ENCODE results near the gene PRKD2.

PRKD2 gene

GRCh38 chr19:46678110-46678732, 38.7 kb downstream of the PRKD2 start:
- Histone ChIP-seq H3K27ac (no peak overlapping the region), H3K4me3 (no peak overlapping the region)
- TF ChIP-seq CTCF (IDR thresholded peaks at IDR 0.05) = no peak
- no peak for DNase-seq (ENCODE audit: low spot score)

DNA sequence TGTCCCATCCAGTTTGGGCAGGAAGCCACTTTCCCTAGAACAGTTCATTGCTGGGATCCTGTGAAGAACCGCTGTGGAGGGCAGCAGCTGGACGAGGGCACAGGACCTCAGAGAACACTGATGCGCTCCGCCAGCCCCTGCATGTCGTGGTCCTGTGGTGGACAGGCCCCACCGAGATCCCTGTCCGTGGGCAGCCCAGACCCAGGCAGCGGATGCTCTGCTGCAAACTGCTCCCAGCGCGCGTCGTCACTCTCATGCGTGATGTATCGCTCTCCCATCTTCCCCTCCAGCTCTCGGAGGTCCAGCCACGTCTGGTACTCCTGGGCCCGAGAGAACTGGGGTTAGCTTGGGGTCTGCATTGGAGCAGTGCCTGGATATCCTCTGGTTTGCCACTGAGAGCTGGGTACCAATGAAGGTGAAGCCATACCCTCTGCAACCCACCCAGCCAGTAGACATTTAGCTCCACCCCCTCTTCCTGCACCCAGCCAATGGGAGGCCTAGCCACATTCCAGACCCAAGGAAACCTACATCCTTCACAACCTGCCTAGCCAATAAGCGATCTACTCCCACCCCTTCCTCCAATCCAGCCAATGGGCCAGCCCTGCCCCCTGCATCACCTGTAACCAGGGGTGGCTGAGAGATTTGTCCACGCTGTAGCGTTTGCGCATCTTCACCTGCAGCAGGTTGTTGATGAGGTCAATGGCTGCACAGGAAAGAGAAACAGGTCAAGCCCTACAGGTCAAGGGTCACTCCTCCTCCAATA, 42.3 kb downstream of the PRKD2 start:
- TF ChIP-seq CTCF (IDR thresholded peaks at IDR 0.05) = no peak

GRCh38 chr19:46670813-46671212, 46.1 kb downstream of the PRKD2 start:
- DNase-seq (ENCODE audit: low spot score) = no peak
- no peak for TF ChIP-seq CTCF (IDR thresholded peaks at IDR 0.05)
- Histone ChIP-seq H3K4me3 (no peak overlapping the region), H3K27ac (no peak overlapping the region)

More for the DNA sequence above, 42.3 kb downstream of the PRKD2 start:
- H3K4me3 ChIP-seq = no peak overlapping the region
- no peak overlapping the region for H3K27ac ChIP-seq
- DNase-seq (ENCODE audit: low spot score) = no peak

DNA sequence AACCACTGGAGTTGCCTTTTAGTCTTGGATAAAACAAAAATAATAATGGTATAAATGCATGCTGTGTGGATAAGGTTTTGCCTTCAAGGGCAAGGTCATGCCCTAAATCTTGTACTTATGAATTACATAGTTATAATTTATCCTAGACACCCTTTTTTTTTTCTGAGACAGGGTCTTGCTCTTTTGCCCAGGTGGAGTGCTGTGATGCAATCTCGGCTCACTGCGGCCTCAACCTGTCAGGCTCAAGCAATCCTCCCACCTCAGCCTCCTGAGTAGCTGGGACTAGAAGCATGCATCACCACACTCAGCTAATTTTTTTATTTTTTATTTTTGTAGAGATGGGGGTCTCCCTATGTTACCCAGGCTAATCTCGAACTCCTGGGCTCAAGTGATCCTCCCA, 48.3 kb downstream of the PRKD2 start:
- no peak for TF ChIP-seq CTCF (IDR thresholded peaks at IDR 0.05)
- H3K27ac ChIP-seq = no peak overlapping the region
- H3K4me3 ChIP-seq = no peak overlapping the region
- DNase-seq (ENCODE audit: low spot score) = no peak

DNA sequence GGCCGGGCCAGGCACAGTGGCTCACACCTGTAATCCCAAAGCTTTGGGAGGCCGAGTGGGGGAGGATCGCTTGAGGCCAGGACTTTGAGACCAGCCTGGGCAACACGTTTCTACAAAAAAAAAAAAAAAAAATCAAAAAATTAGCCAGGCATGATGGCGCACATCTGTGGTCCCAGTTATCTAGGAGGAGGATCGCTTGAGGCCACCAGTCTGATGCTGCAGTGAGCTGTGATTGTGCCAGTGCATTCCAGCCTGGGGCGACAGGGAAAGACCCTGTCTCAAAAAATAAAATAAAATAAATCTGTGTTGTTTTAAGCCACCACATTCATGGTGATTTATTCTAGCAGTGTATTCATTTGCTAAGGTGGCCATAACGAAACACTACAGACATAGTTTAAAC, 51.8 kb downstream of the PRKD2 start:
- no peak for TF ChIP-seq CTCF (IDR thresholded peaks at IDR 0.05)
- H3K4me3 ChIP-seq = no peak overlapping the region
- no peak overlapping the region for H3K27ac ChIP-seq
- no peak for DNase-seq (ENCODE audit: low spot score)

GRCh38 chr19:46661735-46662592, 55.0 kb downstream of the PRKD2 start:
- DNase-seq (ENCODE audit: low spot score) = peak; percentile 91

More at GRCh38 chr19:46661735-46662592, 55.0 kb downstream of the PRKD2 start:
- Histone ChIP-seq H3K4me3 (peak overlapping the region; percentile 66), H3K27ac (peak overlapping the region; percentile 84 to 91)
- TF ChIP-seq CTCF (IDR thresholded peaks at IDR 0.05) = peak; percentile 84
